K562 (cell line): Measurements from ENCODE around the gene PEX11B. TPM values are rescaled to one million over a fixed set of nuclear protein-coding genes. Genes with fewer than 3 reads are reported as not detected.

Experiments used
- BMI1 ChIP-seq: fragments of 150-350 bp; IDR thresholded peaks from 2 replicates; pipeline ENCODE4 v1.6.1; 2014; ENCODE audit warnings: low read length
- CC2D1A ChIP-seq: fragments of 450-650 bp; IDR thresholded peaks from 2 replicates; pipeline ENCODE4 v1.6.1; 2017; ENCODE audit warnings: mild to moderate bottlenecking
- CHD4 ChIP-seq: fragments of 200-600 bp; sonication (generic); IDR thresholded peaks from 3 replicates; pipeline ENCODE4 v1.6.1; 2012; ENCODE audit warnings: low read depth, mild to moderate bottlenecking, mixed read lengths, low read length, inconsistent platforms; ENCODE audit not compliant: insufficient read depth, insufficient replicate concordance, poor library complexity, severe bottlenecking
- CTCF ChIP-seq, 3 experiments: IDR thresholded peaks in 2 of 3; conservative IDR thresholded peaks in 1 of 3; 2 replicates each; pipeline ENCODE4 v1.5.1; 2011 to 2012; ENCODE audit warnings: low read length in 3 of 3, mild to moderate bottlenecking in 3 of 3, control low read depth in 2 of 3, improper control_type of control experiment in 1 of 3, inconsistent platforms in 1 of 3, low read depth in 1 of 3, mixed read lengths in 1 of 3, moderate library complexity in 1 of 3; ENCODE audit not compliant: insufficient read depth in 2 of 3
- GATA2 ChIP-seq: sonication (generic); formaldehyde crosslinking; IDR thresholded peaks from 2 replicates; pipeline ENCODE4 v1.4.0; 2020; ENCODE audit warnings: mild to moderate bottlenecking, missing genetic modification reagents
- GTF2F1 ChIP-seq: IDR thresholded peaks from 2 replicates; pipeline ENCODE4 v1.6.1; 2011; ENCODE audit warnings: low read depth, low read length, improper control_type of control experiment
- HES1 ChIP-seq: fragments of 450-650 bp; IDR thresholded peaks from 2 replicates; pipeline ENCODE4 v1.6.1; 2016; ENCODE audit warnings: low read depth, mild to moderate bottlenecking, moderate library complexity
- KLF10 ChIP-seq: fragments of 250-450 bp; sonication (Bioruptor Pico); IDR thresholded peaks from 2 replicates; pipeline ENCODE4 v1.6.1; 2021; ENCODE audit warnings: matching md5 sums
- NFIC ChIP-seq: fragments of 450-650 bp; IDR thresholded peaks from 2 replicates; pipeline ENCODE4 v1.6.1; 2017; ENCODE audit warnings: mild to moderate bottlenecking, inconsistent platforms
- NFYB ChIP-seq: IDR thresholded peaks from 2 replicates; pipeline ENCODE4 v1.6.1; 2011; ENCODE audit warnings: mild to moderate bottlenecking, moderate library complexity; ENCODE audit not compliant: insufficient read length; ENCODE audit errors: extremely low read depth
- NR2C2 ChIP-seq, 2 experiments: fragments of 200-800 bp in 1 of 2; sonication (Bioruptor generic) in 1 of 2; sonication (generic) in 1 of 2; formaldehyde crosslinking in 1 of 2; IDR thresholded peaks; 2 replicates each; pipeline versions ENCODE4 v1.6.1 to v1.8.0; 2016 to 2022; ENCODE audit warnings: mild to moderate bottlenecking in 1 of 2, missing compliant biosample characterization in 1 of 2, missing genetic modification characterization in 1 of 2, missing genetic modification reagents in 1 of 2
- RFX5 ChIP-seq: IDR thresholded peaks from 2 replicates; pipeline ENCODE4 v1.6.1; 2011; ENCODE audit warnings: low read depth, mild to moderate bottlenecking, improper control_type of control experiment, low read length
- SRSF3 ChIP-seq: fragments of 200-400 bp; formaldehyde crosslinking; IDR thresholded peaks from 2 replicates; pipeline ENCODE4 v1.6.1; 2016; ENCODE audit warnings: mild to moderate bottlenecking, low read length, moderate library complexity; ENCODE audit not compliant: insufficient read depth
- TCF3 ChIP-seq: sonication (generic); formaldehyde crosslinking; IDR thresholded peaks from 2 replicates; pipeline ENCODE4 v1.4.0; 2020; ENCODE audit warnings: mild to moderate bottlenecking, missing genetic modification reagents
- TEAD2 ChIP-seq: fragments of 450-650 bp; IDR thresholded peaks from 2 replicates; pipeline ENCODE4 v1.6.1; 2016; ENCODE audit warnings: missing genetic modification characterization, control low read depth, missing compliant biosample characterization
- ZFX ChIP-seq: sonication (generic); formaldehyde crosslinking; IDR thresholded peaks from 2 replicates; pipeline ENCODE4 v1.8.0; 2022; ENCODE audit warnings: mild to moderate bottlenecking, missing genetic modification reagents, moderate library complexity
- ZNF217 ChIP-seq: sonication (generic); formaldehyde crosslinking; IDR thresholded peaks from 2 replicates; pipeline ENCODE4 v1.8.0; 2022; ENCODE audit warnings: mild to moderate bottlenecking, missing genetic modification reagents
- ZNF561 ChIP-seq: fragments of 450-650 bp; formaldehyde crosslinking; conservative IDR thresholded peaks from 2 replicates; pipeline ENCODE4 v1.4.0; 2020; ENCODE audit warnings: mild to moderate bottlenecking, moderate library complexity
- ZNF644 ChIP-seq: fragments of 200-800 bp; sonication (Bioruptor generic); IDR thresholded peaks from 2 replicates; pipeline ENCODE4 v1.6.1; 2016; ENCODE audit warnings: low read depth, missing genetic modification characterization, missing compliant biosample characterization
- ZNF696 ChIP-seq: fragments of 250-450 bp; sonication (Bioruptor Pico); conservative IDR thresholded peaks from 2 replicates; pipeline ENCODE4 v1.4.0; 2020; ENCODE audit warnings: mild to moderate bottlenecking, moderate library complexity
- polyA plus RNA-seq, 8 experiments: library from polyadenylated mRNA; depleted of rRNA in 4 of 8; stranded (reverse) in 5 of 8; unstranded in 3 of 8; fragments of >200 nt; fragmentation: Nextera tagmentation in 2 of 8; fragmentation: Illumina TruSeq in 1 of 8; extraction: Ambion mirVana in 2 of 8; extraction: Trizol in 1 of 8; gene quantifications; 2 replicates each; pipeline versions ENCODE4 v1.2.1 to v1.2.3, GENCODE V29; 2011 to 2014; ENCODE audit warnings: inconsistent platforms in 1 of 8, missing spikeins in 1 of 8
- total RNA-seq, 7 experiments: library from RNA; depleted of rRNA in 6 of 7; stranded (reverse); fragments of >200 nt in 6 of 7; fragmentation: Illumina TruSeq in 2 of 7; extraction: Trizol in 2 of 7; gene quantifications; 2 replicates each; pipeline versions ENCODE4 v1.2.1 to v1.2.3, GENCODE V29; 2011 to 2021; ENCODE audit warnings: low replicate concordance in 1 of 7

The PEX11B gene
- total and polyA plus RNA-seq, 9 of the 15 experiments (the other 6 are each of a cell fraction or from before 2014, with no cell fraction given), result 13.2 to 60.0 (median 21.7) TPM

GRCh38 chr1:145918144-145918991 lies at the start of gene PEX11B (continued):
- TF ChIP-seq NR2C2 (CRISPR knock-in tag; IDR thresholded peaks at IDR 0.05), result 0 out of 2 replicates have a peak, but pooled peaks have one; percentile 19
- peak; percentile 74 for TF ChIP-seq NR2C2 (tag; IDR thresholded peaks at IDR 0.05)
- no peak for TF ChIP-seq CC2D1A
- no peak for TF ChIP-seq ZNF561 (CRISPR knock-in tag)
- TF ChIP-seq SRSF3, result no peak
- TF ChIP-seq ZNF217 (CRISPR knock-in tag), result no peak
- no peak for TF ChIP-seq KLF10 (CRISPR knock-in tag)
- no peak; a peak in 1 of 6 replicates for TF ChIP-seq CTCF (IDR thresholded peaks at IDR 0.05 in 2 of 3, conservative IDR thresholded peaks at IDR 0.05 in 1 of 3; ENCODE audit: insufficient read depth in 2 of 3, low read depth in 1 of 3, low read length in 3 of 3)
- TF ChIP-seq CHD4, result no peak
- no peak for TF ChIP-seq ZNF696
- TF ChIP-seq GTF2F1, result no peak
- TF ChIP-seq NFIC, result no peak
- peak; percentile 59 for TF ChIP-seq ZFX (CRISPR knock-in tag)
- no peak for TF ChIP-seq GATA2 (CRISPR knock-in tag)
- no peak for TF ChIP-seq RFX5
- no peak for TF ChIP-seq ZNF644 (tag)
- TF ChIP-seq TCF3, result no peak
- no peak for TF ChIP-seq NFYB
- no peak for TF ChIP-seq TEAD2 (tag)
- TF ChIP-seq HES1, result no peak
- TF ChIP-seq BMI1, result no peak
